ENCODE results near the gene HOPX.

Gene HOPX

GRCh38 chr4:56653461-56654237 is 27.4 kb downstream of the HOPX start:
- DNase-seq (ENCODE audit: extremely low read depth, low read depth): no peak
- no peak for TF ChIP-seq CTCF (IDR thresholded peaks at IDR 0.05; ENCODE audit: low read depth, low read length)

GRCh38 chr4:56652196-56652595 is 28.9 kb downstream of the HOPX start:
- TF ChIP-seq CTCF (IDR thresholded peaks at IDR 0.05; ENCODE audit: low read depth, low read length): no peak
- no peak for DNase-seq (ENCODE audit: extremely low read depth, low read depth)

- no peak for DNase-seq (ENCODE audit: extremely low read depth, low read depth)
- no peak for TF ChIP-seq CTCF (IDR thresholded peaks at IDR 0.05; ENCODE audit: low read depth, low read length)
Observed at GRCh38 chr4:56651056-56651350, 30.1 kb downstream of the HOPX start.

- TF ChIP-seq CTCF (IDR thresholded peaks at IDR 0.05; ENCODE audit: low read depth, low read length): no peak
- no peak for DNase-seq (ENCODE audit: extremely low read depth, low read depth)
Observed at GRCh38 chr4:56650262-56651055, 30.6 kb downstream of the HOPX start.

GRCh38 chr4:56649445-56650261 is 31.4 kb downstream of the HOPX start:
- no peak for DNase-seq (ENCODE audit: extremely low read depth, low read depth)
- TF ChIP-seq CTCF (IDR thresholded peaks at IDR 0.05; ENCODE audit: low read depth, low read length): no peak

- no peak for TF ChIP-seq CTCF (IDR thresholded peaks at IDR 0.05; ENCODE audit: low read depth, low read length)
- DNase-seq (ENCODE audit: extremely low read depth, low read depth): no peak
Observed at GRCh38 chr4:56648824-56649151, 32.3 kb downstream of the HOPX start.

Measured in AG09319 (cell line).